Ammon's horn (tissue), 1 donor: ENCODE results near the gene SMO.

Experiments
- DNase-seq: peaks from one replicate; pipeline ENCODE4 v3.0.0-alpha.2; 2016; ENCODE audit warnings: low spot score

The SMO gene

DNA sequence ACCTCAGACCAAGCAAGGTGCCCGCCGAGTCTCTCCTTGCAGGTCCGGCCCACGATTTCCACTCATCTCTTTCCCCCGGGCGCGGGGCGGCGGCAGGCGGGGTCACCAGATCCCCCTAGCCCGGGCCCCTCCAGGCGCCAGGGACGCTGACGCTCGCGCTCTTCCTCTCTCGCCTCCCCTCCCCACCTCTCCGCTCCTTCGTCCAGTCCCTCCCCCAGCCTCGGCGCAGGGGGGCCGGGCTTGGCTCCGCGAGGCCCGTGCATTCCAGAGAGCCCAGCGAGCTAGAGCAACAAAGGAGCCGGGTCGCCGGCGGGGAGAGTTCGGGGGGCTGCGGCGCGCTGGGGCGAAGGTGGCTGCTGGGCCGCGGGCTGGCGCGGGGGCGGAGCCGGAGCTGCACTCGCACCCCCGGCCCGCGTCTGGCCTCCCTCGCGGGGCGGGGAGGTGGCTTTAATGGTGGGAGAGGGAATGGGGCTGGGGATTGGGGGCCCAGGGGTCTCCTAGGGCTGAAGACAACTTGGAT is at the start of gene SMO:
Gene SMO, plus strand, starts transcription at position 262 of the 520 bp plus-strand sequence. CDS start 519 bp downstream, outside the sequence.
- DNase-seq: no peak

DNA sequence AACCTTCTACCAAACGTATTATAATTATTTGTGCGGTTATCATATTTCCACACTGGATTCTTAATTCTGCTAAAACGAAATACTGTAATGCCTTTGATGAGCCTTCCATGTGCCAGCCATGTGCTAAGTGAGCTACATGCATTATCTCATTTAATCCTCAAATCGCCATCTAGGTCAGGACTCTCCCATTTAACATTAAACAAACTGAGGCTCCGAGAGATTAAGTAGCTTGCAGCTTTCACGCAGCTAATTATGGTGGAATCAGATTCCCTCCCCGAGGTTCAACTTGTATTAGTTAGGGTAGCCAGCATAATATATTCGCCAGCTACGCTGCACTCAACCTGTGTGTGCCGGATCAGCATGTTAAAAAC is 44.7 kb upstream of the SMO start:
- DNase-seq: no peak

GRCh38 chr7:129144095-129144833 is 44.2 kb upstream of the SMO start, which contains the start of gene TSPAN33:
Gene TSPAN33 (plus strand): TSS chr7:129144707. CDS start chr7:129144981, 274 bp downstream.
- peak; percentile 87 for DNase-seq

GRCh38 chr7:129144834-129145668 is 43.4 kb upstream of the SMO start:
- no peak for DNase-seq

- no peak for DNase-seq
Measured at GRCh38 chr7:129146237-129146979, 42.0 kb upstream of the SMO start.

- no peak for DNase-seq
Measured at GRCh38 chr7:129147731-129148130, 40.7 kb upstream of the SMO start.

DNA sequence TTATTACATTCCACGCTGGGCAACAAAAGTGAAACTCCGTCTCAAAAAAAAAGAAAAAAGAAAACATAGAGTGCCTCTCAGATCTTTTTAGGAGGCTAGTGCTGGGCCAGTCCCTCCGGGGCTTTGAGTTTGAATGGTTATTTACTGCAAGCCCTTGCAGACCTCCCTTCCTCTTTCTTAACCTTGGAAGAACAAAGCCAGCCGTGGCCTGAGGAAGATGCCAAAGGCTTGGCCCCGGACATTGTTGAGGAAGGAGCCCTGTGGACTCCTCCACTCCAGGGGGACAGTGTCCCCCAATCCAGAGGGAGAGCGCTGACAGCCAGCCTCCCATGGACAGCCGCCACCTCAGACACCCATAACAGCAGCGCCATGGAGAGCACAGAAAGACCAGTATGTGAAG is 38.9 kb upstream of the SMO start:
- no peak for DNase-seq

- no peak for DNase-seq
Measured at GRCh38 chr7:129150199-129150996, 38.0 kb upstream of the SMO start.

DNA sequence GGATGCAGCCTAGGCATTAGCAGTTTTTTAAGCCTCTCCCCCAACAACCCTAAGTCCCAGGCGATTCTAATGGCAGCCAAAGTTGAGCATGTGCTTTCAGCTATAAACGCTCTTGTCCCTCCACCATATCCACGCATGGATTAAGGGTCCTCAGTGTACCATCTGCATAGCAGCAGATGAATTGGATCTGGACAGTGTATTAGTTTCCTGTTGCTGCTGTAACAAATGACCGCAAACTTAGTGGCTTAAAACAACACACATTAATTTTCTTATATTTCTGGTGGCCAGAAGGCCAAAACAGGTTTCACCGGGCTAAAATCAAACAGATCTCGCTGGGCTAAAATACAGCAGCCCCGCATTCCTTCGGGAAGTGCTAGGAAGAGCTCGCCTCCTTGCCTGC is 30.8 kb upstream of the SMO start:
- no peak for DNase-seq

DNA sequence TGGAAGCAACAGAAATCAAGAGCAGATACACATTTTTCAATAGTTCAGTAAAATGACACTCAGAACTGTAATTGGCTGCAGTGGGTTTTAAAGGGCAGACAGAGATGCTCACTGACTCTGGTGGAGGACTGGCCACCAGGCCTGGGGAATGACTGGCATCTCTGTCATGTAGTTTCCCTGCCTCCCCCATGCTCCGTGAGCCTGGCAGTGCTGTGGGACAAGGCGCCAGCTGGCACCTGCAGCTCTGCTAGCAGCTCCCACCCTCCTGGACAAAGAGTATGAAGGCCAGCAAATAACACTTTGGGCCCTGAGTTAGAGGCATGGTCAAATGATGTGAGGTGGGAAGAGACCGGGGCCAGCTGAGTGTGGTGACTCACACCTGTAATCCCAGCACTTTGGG is 28.9 kb upstream of the SMO start:
- DNase-seq: no peak

DNA sequence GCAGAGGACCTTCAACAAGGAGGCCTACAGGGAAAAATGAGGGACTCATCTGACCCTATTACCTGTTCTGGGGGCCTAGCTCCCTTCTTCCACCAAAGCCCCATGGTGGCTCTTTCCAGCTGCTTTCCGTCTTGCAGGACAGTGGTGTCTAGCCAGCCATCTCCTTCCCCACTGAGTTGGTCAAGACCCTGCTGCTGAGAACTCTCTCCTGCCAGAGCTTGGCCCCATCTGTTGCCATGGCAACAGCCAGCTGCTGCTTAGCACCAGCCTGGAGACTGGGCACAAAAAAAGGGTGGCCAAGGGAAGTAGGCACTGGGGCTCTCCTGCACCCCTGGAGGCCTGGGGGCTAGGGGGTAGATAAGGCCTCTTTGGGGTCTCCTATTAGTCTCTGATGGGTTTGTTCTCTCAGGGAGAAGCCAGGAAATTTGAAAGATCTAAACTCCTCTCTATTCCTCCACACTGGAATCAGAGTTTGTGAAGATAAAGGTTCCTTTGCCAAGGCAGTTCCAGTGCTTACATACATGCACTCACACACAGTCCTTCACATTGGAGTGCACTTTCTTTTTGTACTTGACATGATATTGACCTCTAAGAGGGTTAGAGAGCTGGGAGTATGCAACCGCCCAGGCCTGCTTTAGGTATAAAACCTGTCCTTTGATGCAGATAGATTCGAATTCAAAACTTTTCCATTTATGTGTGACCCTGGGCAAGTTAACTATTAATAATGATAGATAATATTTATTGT is 28.1 kb upstream of the SMO start:
- no peak for DNase-seq

DNA sequence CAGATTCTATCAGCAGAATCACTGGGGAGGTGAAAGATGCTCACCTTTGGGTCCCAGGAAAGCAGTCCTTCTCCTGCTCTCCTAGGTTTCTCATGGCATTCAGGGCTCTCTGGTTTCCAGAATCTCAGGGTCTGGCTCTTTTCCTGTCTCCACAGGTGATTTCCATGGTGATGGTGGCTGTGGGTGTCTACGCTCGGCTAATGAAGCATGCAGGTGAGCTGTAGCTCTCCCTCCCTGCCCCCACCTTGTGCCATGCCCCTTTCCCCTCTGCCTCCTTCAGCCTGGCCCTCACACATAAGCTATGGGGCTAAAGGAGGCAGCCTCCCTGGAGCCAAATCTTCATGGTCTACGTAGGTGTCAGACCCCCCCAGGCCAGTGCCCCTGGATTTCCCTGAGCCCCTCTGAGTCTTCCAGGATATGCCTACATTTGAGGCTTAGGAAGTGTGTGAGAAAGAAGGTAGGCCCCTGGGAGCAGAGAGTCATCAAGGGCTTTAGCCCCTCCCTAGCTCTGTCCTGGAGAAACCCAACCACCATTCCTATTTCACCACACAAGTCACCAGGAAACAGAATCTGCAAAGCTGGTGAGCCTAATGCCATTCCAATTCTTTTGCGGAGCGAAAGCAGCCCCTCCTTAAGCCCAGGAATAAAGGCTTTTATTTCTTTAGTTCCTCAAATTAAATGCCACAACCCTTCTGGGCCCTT is 26.8 kb upstream of the SMO start:
- no peak for DNase-seq

- no peak for DNase-seq
Measured at GRCh38 chr7:129162732-129163131, 25.7 kb upstream of the SMO start.

DNA sequence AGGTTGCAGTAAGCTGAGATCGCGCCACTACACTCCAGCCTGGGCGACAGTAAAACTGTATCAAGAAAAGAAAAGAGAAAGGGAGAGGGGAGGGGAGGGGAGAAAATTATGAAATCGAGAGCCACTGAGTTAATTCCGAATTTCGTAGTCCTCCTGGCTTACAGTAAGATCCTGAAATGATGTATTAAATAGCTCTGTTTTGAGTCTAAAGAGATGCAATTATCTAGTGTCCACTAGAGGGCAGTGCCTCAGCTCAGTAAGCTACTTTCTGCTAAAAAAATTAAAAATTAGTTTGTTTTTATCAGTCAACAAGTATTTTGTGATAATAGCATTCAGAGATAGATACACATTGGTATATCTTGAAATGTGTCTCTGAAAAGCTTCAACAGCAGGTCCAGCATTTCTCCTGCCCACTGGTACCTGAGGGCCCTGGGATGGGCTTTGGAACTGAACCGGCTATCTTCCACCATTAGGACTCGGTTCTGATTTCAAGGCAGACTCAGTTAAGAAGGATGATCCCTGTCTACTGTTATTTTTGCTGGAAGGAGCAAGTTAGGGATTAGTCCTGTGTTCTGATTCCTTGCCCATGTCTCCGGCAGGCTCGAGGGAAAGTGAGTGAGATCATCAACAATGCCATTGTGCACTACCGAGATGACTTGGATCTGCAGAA is 24.4 kb upstream of the SMO start:
- peak; percentile 73 for DNase-seq

GRCh38 chr7:129166745-129167144 is 21.7 kb upstream of the SMO start:
- no peak for DNase-seq

DNA sequence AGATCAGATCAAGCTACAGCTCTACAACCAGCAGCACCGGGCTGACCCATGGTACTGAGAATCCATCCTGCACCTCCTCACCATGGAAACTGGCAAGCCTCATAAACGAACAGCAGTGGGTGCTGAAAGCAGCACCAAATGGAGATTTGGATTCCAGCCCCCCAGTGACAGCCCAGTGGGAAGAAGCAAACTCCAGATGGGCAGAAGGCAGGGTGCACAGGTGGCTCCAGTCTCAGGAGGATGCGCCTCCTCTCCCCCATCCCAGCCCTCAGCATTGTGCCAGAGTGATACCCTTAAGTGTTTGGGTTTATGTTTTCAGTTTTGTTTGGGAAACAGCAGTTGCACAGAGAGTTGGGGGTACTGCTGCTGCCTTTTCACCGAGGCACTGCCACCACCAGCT is 20.6 kb upstream of the SMO start:
- no peak for DNase-seq

DNA sequence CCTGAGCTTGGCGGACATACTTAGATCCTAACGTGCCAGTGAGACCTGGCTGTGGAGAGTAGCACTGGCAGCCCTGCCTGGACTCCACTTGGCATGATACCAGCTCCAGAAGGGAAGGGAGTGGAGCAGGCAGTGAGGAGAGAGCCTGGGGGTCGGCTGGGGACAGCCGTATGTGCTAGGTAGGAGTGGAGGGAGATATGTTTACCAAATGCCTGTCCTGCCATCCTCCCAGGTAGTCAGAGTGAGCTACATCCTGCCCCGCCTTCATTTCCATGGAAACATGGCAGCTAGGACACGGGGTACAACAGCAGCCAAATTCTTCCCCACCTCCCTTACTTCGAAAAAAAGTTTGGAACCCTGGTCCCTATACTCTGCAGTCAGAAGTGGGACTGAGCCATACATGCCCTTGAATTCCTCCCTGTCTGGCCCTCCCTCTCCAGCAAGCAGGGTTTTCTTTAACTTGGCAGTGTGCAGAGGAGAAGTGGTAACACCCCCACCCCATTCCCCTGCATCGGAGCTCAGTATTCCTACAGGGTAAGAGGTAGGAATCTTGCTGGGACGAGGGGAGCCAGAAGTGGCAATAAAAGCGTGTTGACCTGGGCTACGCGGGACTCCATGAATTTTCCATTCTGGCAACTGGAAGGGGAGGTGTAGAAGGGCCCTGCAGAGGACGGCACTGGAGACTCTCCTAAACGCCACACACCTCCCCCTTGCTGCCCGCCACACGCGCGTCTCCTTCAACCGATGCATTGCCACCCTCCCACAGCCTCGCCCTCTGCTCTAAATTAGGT is 20.0 kb upstream of the SMO start:
- DNase-seq: no peak

- no peak for DNase-seq
Measured at GRCh38 chr7:129169171-129169671, 19.2 kb upstream of the SMO start.
